GM12874 (cell line): ENCODE results near the gene CACNA2D2.

Experiments used
- TF ChIP-seq, protein P1 (sequence below): IDR thresholded peaks from 2 replicates; pipeline ENCODE4 v1.5.1; 2011; ENCODE audit warnings: low read depth, mild to moderate bottlenecking, control low read depth, low read length, moderate library complexity; ENCODE audit not compliant: insufficient read depth

CACNA2D2 gene

GRCh38 chr3:50545781-50546180, 42.3 kb upstream of the CACNA2D2 start:
- TF ChIP-seq, protein P1, sequence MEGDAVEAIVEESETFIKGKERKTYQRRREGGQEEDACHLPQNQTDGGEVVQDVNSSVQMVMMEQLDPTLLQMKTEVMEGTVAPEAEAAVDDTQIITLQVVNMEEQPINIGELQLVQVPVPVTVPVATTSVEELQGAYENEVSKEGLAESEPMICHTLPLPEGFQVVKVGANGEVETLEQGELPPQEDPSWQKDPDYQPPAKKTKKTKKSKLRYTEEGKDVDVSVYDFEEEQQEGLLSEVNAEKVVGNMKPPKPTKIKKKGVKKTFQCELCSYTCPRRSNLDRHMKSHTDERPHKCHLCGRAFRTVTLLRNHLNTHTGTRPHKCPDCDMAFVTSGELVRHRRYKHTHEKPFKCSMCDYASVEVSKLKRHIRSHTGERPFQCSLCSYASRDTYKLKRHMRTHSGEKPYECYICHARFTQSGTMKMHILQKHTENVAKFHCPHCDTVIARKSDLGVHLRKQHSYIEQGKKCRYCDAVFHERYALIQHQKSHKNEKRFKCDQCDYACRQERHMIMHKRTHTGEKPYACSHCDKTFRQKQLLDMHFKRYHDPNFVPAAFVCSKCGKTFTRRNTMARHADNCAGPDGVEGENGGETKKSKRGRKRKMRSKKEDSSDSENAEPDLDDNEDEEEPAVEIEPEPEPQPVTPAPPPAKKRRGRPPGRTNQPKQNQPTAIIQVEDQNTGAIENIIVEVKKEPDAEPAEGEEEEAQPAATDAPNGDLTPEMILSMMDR = no peak

- TF ChIP-seq, protein P1 = peak; percentile 89
Observed at GRCh38 chr3:50542177-50543034, 39.0 kb upstream of the CACNA2D2 start.

- TF ChIP-seq, protein P1 = no peak
Observed at GRCh38 chr3:50539356-50540286, 36.2 kb upstream of the CACNA2D2 start.

GRCh38 chr3:50537421-50538129, 34.1 kb upstream of the CACNA2D2 start:
- TF ChIP-seq, protein P1 = no peak

DNA sequence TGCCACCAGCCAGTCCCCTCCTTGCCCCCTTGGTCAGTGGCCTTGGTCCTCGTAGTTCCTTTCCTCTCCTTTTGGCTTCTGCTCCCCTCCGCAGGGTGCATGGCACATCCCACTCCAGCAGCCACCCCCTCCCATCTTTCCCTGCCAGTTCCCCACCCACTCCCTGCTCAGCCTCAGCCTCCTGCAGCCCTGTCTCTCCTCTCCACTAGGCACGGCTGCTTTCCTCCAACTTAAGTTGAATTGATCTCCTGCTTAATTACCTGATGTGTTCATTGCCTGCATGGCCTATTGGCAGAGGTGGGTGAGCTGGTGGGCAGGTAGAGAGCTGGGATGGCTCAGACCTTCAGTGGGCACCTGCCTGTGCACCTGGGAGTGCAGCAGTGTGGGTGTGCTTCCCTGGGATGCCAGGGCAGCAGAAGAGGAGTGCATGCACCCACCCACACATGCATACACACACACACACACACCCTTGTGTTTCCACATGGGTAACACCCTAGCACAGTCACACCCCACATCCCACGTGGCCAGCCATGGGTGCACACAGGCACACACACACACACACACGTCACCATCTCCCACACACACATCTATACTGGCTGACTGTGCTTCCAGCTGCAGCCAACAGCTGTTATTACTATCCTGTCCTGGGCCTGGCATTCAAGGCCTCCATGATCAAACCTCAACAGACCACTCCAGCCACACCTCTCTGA, 33.2 kb upstream of the CACNA2D2 start:
- TF ChIP-seq, protein P1 = no peak

- TF ChIP-seq, protein P1 = no peak
Observed at GRCh38 chr3:50534681-50535330, 31.4 kb upstream of the CACNA2D2 start.
